Measurements from ENCODE around the gene ATP9A. TPM values are rescaled to one million over a fixed set of nuclear protein-coding genes. Genes with fewer than 3 reads are reported as not detected.

The ATP9A gene
- total RNA-seq, 1 experiment from 2014 or later: 12.1 TPM

DNA sequence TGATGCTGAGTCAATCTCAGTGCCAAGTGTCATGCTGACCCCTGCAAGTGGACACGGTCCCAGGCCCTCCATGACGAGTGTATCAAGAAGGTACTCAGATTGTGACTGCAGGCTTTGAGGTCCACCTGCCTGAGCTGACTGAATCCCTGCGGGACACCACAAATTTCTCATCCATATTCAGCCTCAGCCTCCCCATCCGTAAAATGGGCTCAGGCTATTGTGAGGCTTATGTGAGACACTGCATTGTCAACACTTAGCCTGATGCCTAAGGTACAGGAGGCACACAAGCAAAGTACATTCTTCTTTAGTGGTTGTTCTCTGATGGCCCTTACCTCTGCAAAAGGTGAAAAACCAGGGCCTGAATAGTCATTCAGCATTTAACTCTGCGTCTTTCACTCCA, 155.3 kb downstream of the ATP9A start:
- Histone ChIP-seq H3T11ph (ENCODE audit: low read length) (no peak overlapping the region), H3K9ac (ENCODE audit: extremely low read depth, insufficient read length, low read length) (no peak overlapping the region), H3K4me1 (ENCODE audit: insufficient read depth, low read length) (no peaks in the 10 kb centered on the region), H4K91ac (ENCODE audit: insufficient read length, low read depth, low read length) (no peak overlapping the region), H2BK120ac (ENCODE audit: low read depth, low read length, poor library complexity, severe bottlenecking) (no peak overlapping the region), H2BK5ac (ENCODE audit: insufficient read length, low read length) (no peak overlapping the region), H3K23me2 (ENCODE audit: insufficient read length, low read depth, low read length, poor library complexity, severe bottlenecking) (peaks cover 3% of the 10 kb centered on the region), H2AK5ac (ENCODE audit: insufficient read length, low read length) (no peak overlapping the region), H3K27ac (ENCODE audit: insufficient read length, low read depth, low read length) (no peak overlapping the region), H3K9me3 (ENCODE audit: control insufficient read depth, low read depth, low read length) (no peaks in the 10 kb centered on the region), H4K5ac (ENCODE audit: insufficient read length, low read depth, low read length) (no peak overlapping the region), H3K4ac (ENCODE audit: low read depth, low read length) (no peak overlapping the region), H2BK15ac (ENCODE audit: low read depth, low read length) (no peak overlapping the region), H3K4me2 (ENCODE audit: insufficient read depth, insufficient read length, low read length) (no peak overlapping the region), H3K27me3 (ENCODE audit: insufficient read depth, low read length) (no peaks in the 10 kb centered on the region), H2AFZ (ENCODE audit: low read length) (no peak overlapping the region), H3K23ac (ENCODE audit: insufficient read length, low read depth, low read length) (no peak overlapping the region), H2BK20ac (ENCODE audit: low read depth, low read length, poor library complexity, severe bottlenecking) (no peak overlapping the region), H3K79me2 (ENCODE audit: insufficient read depth, low read length) (no peaks in the 10 kb centered on the region), H3K79me1 (ENCODE audit: insufficient read depth, low read depth, low read length, poor library complexity, severe bottlenecking) (no peaks in the 10 kb centered on the region), H4K20me1 (ENCODE audit: control insufficient read depth, insufficient read depth, insufficient read length) (no peaks in the 10 kb centered on the region), H4K8ac (replicated peaks; ENCODE audit: insufficient read length, low read depth, low read length) (no peak overlapping the region), H3K14ac (ENCODE audit: insufficient read depth, low read length) (no peak overlapping the region), H2BK12ac (ENCODE audit: insufficient read length, low read depth, low read length) (no peak overlapping the region), H3K56ac (ENCODE audit: insufficient read length, low read depth, low read length) (no peak overlapping the region), H3K18ac (ENCODE audit: insufficient read length, low read depth, low read length) (no peak overlapping the region)
- Mint-ChIP-seq H3K36me3 (ENCODE audit: insufficient read depth in 1 of 3, low read depth in 3 of 3) (no peaks in the 10 kb centered on the region; a peak in 2 of 7 replicates), H3K4me3 (no peak overlapping the region), H3K9me3 (no peaks in the 10 kb centered on the region), H3K27me3 (ENCODE audit: low read depth) (no peaks in the 10 kb centered on the region), H3K4me1 (no peaks in the 10 kb centered on the region), H3K27ac (peak overlapping the region in 1 of 3 experiments; percentile 6; a peak in 1 of 7 replicates)
- DNase-seq: no peak
- WGBS (ENCODE audit: extremely low coverage, insufficient read length, low lambda C conversion rate): no CpG with 5 or more reads among the region's 5 CpGs
- TF ChIP-seq, protein P1, sequence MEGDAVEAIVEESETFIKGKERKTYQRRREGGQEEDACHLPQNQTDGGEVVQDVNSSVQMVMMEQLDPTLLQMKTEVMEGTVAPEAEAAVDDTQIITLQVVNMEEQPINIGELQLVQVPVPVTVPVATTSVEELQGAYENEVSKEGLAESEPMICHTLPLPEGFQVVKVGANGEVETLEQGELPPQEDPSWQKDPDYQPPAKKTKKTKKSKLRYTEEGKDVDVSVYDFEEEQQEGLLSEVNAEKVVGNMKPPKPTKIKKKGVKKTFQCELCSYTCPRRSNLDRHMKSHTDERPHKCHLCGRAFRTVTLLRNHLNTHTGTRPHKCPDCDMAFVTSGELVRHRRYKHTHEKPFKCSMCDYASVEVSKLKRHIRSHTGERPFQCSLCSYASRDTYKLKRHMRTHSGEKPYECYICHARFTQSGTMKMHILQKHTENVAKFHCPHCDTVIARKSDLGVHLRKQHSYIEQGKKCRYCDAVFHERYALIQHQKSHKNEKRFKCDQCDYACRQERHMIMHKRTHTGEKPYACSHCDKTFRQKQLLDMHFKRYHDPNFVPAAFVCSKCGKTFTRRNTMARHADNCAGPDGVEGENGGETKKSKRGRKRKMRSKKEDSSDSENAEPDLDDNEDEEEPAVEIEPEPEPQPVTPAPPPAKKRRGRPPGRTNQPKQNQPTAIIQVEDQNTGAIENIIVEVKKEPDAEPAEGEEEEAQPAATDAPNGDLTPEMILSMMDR (conservative IDR thresholded peaks at IDR 0.05): no peak

Data from H9 (cell line).